ENCODE data around the gene USP40.

GRCh38 chr2:233479616-233480489 lies 86.7 kb downstream of the USP40 start:
- no peak for TF ChIP-seq PRDM4 (tag by site-specific recombination; IDR thresholded peaks at IDR 0.05)
- no peak for TF ChIP-seq ZNF274 (IDR thresholded peaks at IDR 0.05; ENCODE audit: low read length)
- TF ChIP-seq ZNF274 (tag by site-specific recombination; IDR thresholded peaks at IDR 0.05; ENCODE audit: borderline replicate concordance), result no peak
- no peak for TF ChIP-seq ZNF366 (tag by site-specific recombination; conservative IDR thresholded peaks at IDR 0.05)
- TF ChIP-seq ZNF121 (tag by site-specific recombination; IDR thresholded peaks at IDR 0.05), result no peak
- no peak for TF ChIP-seq TCF7L2 (IDR thresholded peaks at IDR 0.05; ENCODE audit: borderline replicate concordance, low read depth, low read length)
- no peak for TF ChIP-seq KLF1 (tag by site-specific recombination; IDR thresholded peaks at IDR 0.05)
- no peak for TF ChIP-seq ZSCAN23 (tag by site-specific recombination; IDR thresholded peaks at IDR 0.05)
- no peak for TF ChIP-seq ZNF660 (tag by site-specific recombination; IDR thresholded peaks at IDR 0.05)
- no peak for TF ChIP-seq ZBTB44 (tag by site-specific recombination; IDR thresholded peaks at IDR 0.05)
- no peak for TF ChIP-seq ZNF521 (tag by site-specific recombination; IDR thresholded peaks at IDR 0.05)

Measured in HEK293 (cell line).